Esophagus muscularis mucosa (tissue), 3 donors: ENCODE data around the gene ARPC5L.

ENCODE experiments used
- POLR2A ChIP-seq: fragments of 450-650 bp; IDR thresholded peaks from one replicate; pipeline ENCODE4 v1.6.1; 2017; ENCODE audit warnings: antibody characterized with exemption, moderate library complexity, mild to moderate bottlenecking, low read depth
- TF ChIP-seq, protein P1 (sequence below), 3 experiments: fragments of 200-600 bp in 2 of 3; fragments of 450-650 bp in 1 of 3; sonication (generic) in 2 of 3; IDR thresholded peaks; one replicate each; pipeline ENCODE4 v1.5.1; 2017 to 2019; ENCODE audit warnings: antibody characterized with exemption in 3 of 3, mild to moderate bottlenecking in 2 of 3, moderate library complexity in 1 of 3

- no peak for TF ChIP-seq POLR2A
- TF ChIP-seq, protein P1, sequence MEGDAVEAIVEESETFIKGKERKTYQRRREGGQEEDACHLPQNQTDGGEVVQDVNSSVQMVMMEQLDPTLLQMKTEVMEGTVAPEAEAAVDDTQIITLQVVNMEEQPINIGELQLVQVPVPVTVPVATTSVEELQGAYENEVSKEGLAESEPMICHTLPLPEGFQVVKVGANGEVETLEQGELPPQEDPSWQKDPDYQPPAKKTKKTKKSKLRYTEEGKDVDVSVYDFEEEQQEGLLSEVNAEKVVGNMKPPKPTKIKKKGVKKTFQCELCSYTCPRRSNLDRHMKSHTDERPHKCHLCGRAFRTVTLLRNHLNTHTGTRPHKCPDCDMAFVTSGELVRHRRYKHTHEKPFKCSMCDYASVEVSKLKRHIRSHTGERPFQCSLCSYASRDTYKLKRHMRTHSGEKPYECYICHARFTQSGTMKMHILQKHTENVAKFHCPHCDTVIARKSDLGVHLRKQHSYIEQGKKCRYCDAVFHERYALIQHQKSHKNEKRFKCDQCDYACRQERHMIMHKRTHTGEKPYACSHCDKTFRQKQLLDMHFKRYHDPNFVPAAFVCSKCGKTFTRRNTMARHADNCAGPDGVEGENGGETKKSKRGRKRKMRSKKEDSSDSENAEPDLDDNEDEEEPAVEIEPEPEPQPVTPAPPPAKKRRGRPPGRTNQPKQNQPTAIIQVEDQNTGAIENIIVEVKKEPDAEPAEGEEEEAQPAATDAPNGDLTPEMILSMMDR (IDR thresholded peaks at IDR 0.05): no peak
Observed at GRCh38 chr9:124829334-124829669, 32.6 kb upstream of the ARPC5L start.
